Small intestine (tissue), 16 donors: ENCODE results near the gene POTEB2. TPM values are rescaled to one million over a fixed set of nuclear protein-coding genes. Genes with fewer than 3 reads are reported as not detected.
"Not testable (repeated sequence)": the region's sequence is repeated elsewhere in the genome, so short reads cannot be mapped to it uniquely, and the experiment has no call there.

ENCODE experiments used
- DNase-seq, 2 donors: peaks; one replicate each; pipeline versions ENCODE4 v3.0.0 to v3.0.0-alpha.2; 2013
- FAIRE-seq: peaks from 2 replicates; lab custom pipeline; 2012; peaks lifted over from hg19 to GRCh38; lab: Jason Lieb, UNC
- H3K27ac ChIP-seq, 3 donors: one replicate each; pipeline ENCODE4 v1.5.1; 2013; ENCODE audit warnings: low read length in 2 of 3, mild to moderate bottlenecking in 2 of 3, control low read depth in 1 of 3, inconsistent platforms in 1 of 3, low read depth in 1 of 3, moderate library complexity in 1 of 3
- H3K27me3 ChIP-seq, 3 donors: one replicate each; pipeline ENCODE4 v1.6.1; 2013; ENCODE audit warnings: low read length in 3 of 3, inconsistent platforms in 1 of 3; ENCODE audit not compliant: control insufficient read depth in 3 of 3, insufficient read depth in 3 of 3
- H3K36me3 ChIP-seq, 3 donors: one replicate each; pipeline ENCODE4 v1.6.1; 2013; ENCODE audit warnings: low read length in 3 of 3, inconsistent platforms in 1 of 3, low read depth in 1 of 3, mild to moderate bottlenecking in 1 of 3, moderate library complexity in 1 of 3; ENCODE audit not compliant: control insufficient read depth in 3 of 3, insufficient read depth in 2 of 3
- H3K4me1 ChIP-seq, 3 donors: one replicate each; pipeline ENCODE4 v1.6.1; 2013; ENCODE audit warnings: low read length in 2 of 3, inconsistent platforms in 1 of 3, low read depth in 1 of 3, mild to moderate bottlenecking in 1 of 3, moderate library complexity in 1 of 3; ENCODE audit not compliant: control insufficient read depth in 3 of 3, insufficient read depth in 2 of 3
- H3K4me3 ChIP-seq, 3 donors: one replicate each; pipeline ENCODE4 v1.5.1; 2013; ENCODE audit warnings: low read length in 3 of 3, control low read depth in 1 of 3, inconsistent platforms in 1 of 3, low read depth in 1 of 3, mild to moderate bottlenecking in 1 of 3, moderate library complexity in 1 of 3
- H3K9me3 ChIP-seq, 2 donors: one replicate each; pipeline ENCODE4 v1.6.1; 2013; ENCODE audit warnings: low read depth in 1 of 2, low read length in 1 of 2; ENCODE audit not compliant: control insufficient read depth in 2 of 2, insufficient read depth in 1 of 2
- WGBS, 3 donors: extraction: QIAGEN DNeasy Blood & Tissue Kit; methylation state at CpG; one replicate each; pipeline ENCODE4 v1.1.7; 2013; 5-methylcytosine and 5-hydroxymethylcytosine counted together
- long read RNA-seq, 10 donors: transcript quantifications; one replicate each; lab custom pipeline, GENCODE V29; 2026
- polyA plus RNA-seq, 4 donors: library from polyadenylated mRNA; stranded (reverse) in 3 of 4; unstranded in 1 of 4; fragments of 200-250 nt in 3 of 4; fragments of 120-200 nt in 1 of 4; gene quantifications; one replicate each; pipeline versions ENCODE4 v1.2.1 to v1.2.3, GENCODE V29; 2013
- donor health status: healthy with polysubstance abuse.
- donor health status: control.
- donor health status: control.
- donor health status: Bipolar disorder and iron deficiency.
- donor health status: healthy.

POTEB2 gene
- not detected for polyA plus RNA-seq
- long read RNA-seq, donor 1 = 0 reads
- long read RNA-seq, donor 2 = 0 reads
- long read RNA-seq, donor 3 = 0 reads
- long read RNA-seq, donor 4 = 0 reads
- long read RNA-seq, donor 5 = 0 reads
- long read RNA-seq, donor 6 = 0 reads
- long read RNA-seq, donor 7 = 0 reads
- long read RNA-seq, donor 8 = 0 reads
- long read RNA-seq, donor 9 = 0 reads
- long read RNA-seq, donor 10 = 0 reads

DNA sequence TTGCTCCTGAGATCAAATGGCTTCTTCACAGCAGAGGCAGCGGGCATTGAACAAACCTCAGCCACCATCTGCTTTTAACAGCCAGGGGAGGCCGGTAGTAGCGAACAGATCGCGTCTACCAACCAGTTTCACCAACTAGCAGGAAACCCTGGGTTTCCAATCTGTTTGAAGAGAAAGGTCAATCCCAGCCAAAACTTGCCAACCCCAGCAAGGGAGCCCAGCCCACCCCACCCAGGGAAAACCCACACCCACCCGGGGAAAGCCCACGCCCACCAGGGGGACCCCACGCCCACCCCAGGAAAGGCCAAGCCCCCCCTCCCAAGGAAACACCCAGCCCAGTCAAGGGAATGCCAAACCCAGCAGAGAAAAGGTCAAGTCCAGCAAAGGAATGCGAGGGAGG is at the start of gene POTEB2:
POTEB2 (minus strand) TSS at position 101 of the 400 bp plus-strand sequence; CDS start at position 68, 33 bp downstream.
- not testable (repeated sequence) for FAIRE-seq, H3K36me3 ChIP-seq, H3K27ac ChIP-seq, H3K4me1 ChIP-seq, H3K4me3 ChIP-seq, DNase-seq, H3K9me3 ChIP-seq, H3K27me3 ChIP-seq
- no CpG with 5 or more reads among the region's 9 CpGs for WGBS, 3 donors

- not testable (repeated sequence) for H3K9me3 ChIP-seq, H3K27me3 ChIP-seq, FAIRE-seq, H3K4me3 ChIP-seq, DNase-seq, H3K36me3 ChIP-seq, H3K27ac ChIP-seq, H3K4me1 ChIP-seq
- WGBS, 3 donors = 73% methylated on average over 4 of the region's 5 CpGs; no CpG with 5 or more reads in 2 of the 3 donors
These were observed 13.8 kb upstream of the POTEB2 start for GRCh38 chr15:20879916-20880315.

DNA sequence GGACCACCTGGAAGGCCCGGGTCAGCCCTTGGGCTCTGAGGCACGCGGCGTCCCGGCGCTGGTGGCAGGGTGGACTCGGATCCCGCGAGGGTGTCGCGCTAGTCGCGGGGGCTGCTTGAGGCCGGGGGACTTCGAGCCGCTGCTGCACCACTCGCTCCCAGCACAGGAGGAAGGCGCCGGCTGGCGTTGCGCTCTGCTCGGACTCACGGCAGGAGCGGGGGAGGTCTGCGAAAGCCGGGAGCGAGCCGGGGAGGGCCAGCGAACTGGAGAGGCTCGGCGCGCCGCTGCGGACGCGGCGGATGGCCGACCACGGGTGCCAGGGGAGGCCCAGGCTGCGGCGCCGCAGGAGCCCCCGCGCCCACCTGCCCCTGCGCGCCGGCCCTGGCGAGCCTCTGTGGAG is 12.3 kb upstream of the POTEB2 start:
- H3K36me3 ChIP-seq, FAIRE-seq, H3K27me3 ChIP-seq, H3K9me3 ChIP-seq, DNase-seq, H3K4me1 ChIP-seq, H3K4me3 ChIP-seq, H3K27ac ChIP-seq: not testable (repeated sequence)
- WGBS, 3 donors = 10 to 64% methylated on average over 2 to 15 of the region's 48 CpGs; no CpG with 5 or more reads in 1 of the 3 donors

DNA sequence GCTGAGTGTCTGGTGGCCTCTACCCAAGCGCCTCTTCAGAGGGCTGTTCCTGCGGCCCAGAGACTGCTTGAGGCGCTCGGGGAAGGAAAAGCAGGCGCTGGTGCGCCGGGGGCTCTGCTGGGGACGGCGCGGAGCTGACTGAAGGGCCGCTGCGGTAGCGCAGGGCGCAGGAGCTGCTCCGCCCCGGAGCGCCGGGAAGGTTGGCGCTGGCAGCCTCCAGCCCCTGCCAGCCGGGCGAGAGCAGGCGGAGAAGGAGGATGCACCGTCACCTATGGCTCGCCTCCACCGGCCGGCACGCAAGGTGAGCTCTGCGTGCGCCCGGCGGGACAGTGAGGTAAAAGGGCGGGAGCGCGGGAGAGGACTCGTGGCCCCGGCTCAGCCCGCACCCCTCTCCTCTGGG is 11.7 kb upstream of the POTEB2 start:
- H3K27ac ChIP-seq, DNase-seq, FAIRE-seq, H3K4me1 ChIP-seq, H3K4me3 ChIP-seq, H3K9me3 ChIP-seq, H3K27me3 ChIP-seq, H3K36me3 ChIP-seq: not testable (repeated sequence)
- WGBS, 3 donors = no CpG with 5 or more reads among the region's 37 CpGs
